Bronchial epithelial cell (primary cell): Measurements from ENCODE around the gene CHST8. TPM values are rescaled to one million over a fixed set of nuclear protein-coding genes. Genes with fewer than 3 reads are reported as not detected.

Experiments
- DNase-seq: peaks from one replicate; pipeline ENCODE4 v3.0.0-alpha.2; 2010; ENCODE audit warnings: low read depth
- FAIRE-seq: peaks from 2 replicates; lab custom pipeline; 2011; peaks lifted over from hg19 to GRCh38; lab: Jason Lieb, UNC
- H3K27me3 ChIP-seq: 2 replicates; pipeline ENCODE4 v1.5.1; 2011; ENCODE audit warnings: low read length; ENCODE audit not compliant: control insufficient read depth, insufficient read depth
- H3K36me3 ChIP-seq: 2 replicates; pipeline ENCODE4 v1.5.1; 2011; ENCODE audit warnings: low read length; ENCODE audit not compliant: control insufficient read depth, insufficient read depth
- H3K4me3 ChIP-seq: 2 replicates; pipeline ENCODE4 v1.5.1; 2011; ENCODE audit warnings: mild to moderate bottlenecking, low read depth, low read length, control low read depth
- CTCF ChIP-seq: IDR thresholded peaks from 2 replicates; pipeline ENCODE4 v1.5.1; 2011; ENCODE audit warnings: mild to moderate bottlenecking, moderate library complexity, low read length, control low read depth, inconsistent platforms; ENCODE audit not compliant: insufficient read depth, severe bottlenecking
- total RNA-seq: library from RNA; depleted of rRNA; stranded (reverse); fragments of >200 nt; gene quantifications from 2 replicates; pipeline ENCODE4 v1.2.1, GENCODE V29; 2014

CHST8 gene
- total RNA-seq, 1 donor from 2014 or later = under 0.01 TPM

- H3K36me3 ChIP-seq = no peaks in the 10 kb centered on the region
- FAIRE-seq (no peak), DNase-seq (no peak)
- no peak for TF ChIP-seq CTCF
- H3K27me3 ChIP-seq = no peaks in the 10 kb centered on the region
- H3K4me3 ChIP-seq = no peak overlapping the region
Measured at GRCh38 chr19:33689138-33689746, 67.5 kb downstream of the CHST8 start.

DNA sequence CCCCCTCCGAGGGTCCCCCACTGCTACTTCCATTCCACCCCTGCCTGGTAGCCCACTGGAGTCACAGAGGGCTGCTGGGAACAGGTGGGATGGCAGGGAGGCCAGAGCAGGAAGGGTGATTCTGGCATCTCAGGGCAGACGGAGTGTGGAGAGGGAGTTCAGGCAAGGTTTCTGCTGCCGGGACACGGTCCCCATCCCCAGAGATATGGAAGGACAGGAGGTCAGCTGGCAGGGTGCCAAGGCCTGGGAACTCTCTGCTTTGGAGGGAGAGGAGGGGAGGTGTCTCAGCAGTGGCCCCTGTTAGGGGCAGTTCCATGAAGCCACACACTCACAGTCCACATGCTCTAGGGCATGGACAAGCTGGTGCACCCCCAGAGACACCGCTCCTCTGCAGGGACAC is 68.1 kb downstream of the CHST8 start:
- TF ChIP-seq CTCF = no peak
- no peaks in the 10 kb centered on the region for H3K36me3 ChIP-seq
- FAIRE-seq (no peak), DNase-seq (no peak)
- H3K27me3 ChIP-seq = no peaks in the 10 kb centered on the region
- H3K4me3 ChIP-seq = no peak overlapping the region

DNA sequence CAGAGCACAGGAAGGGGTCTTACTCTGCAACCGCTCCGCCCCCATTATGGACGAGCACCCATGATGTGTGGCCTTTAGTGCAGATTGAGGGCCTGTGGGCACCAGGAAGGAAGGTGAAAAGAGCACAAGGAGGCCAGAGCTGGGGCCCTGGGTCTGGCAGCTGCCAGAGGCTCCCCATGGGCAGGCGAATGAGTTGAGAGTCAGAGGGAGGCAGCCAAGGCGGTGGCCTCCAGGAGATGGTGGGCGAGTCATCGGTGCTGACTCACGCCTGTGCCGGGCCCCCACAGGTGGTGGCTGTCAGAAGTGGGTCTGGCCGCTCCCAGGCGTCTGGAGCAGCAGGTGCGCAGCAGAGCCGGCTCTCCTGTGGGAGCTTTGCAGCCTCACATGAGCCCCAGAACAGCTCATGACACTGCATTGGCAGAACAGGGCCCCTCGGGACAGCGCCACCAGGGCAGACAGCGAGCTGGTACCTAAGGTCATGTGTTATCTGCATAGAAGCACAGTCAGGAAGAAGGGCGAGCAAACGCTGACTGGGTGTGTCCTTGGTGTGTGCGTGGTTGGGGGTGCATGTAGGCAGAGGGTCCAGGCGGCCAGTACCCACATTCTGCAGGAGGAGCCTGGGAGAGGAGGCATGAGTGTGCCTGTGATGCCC is 68.8 kb downstream of the CHST8 start:
- TF ChIP-seq CTCF = no peak
- FAIRE-seq = no peak
- DNase-seq = no peak
- Histone ChIP-seq H3K36me3 (no peaks in the 10 kb centered on the region), H3K4me3 (no peak overlapping the region), H3K27me3 (no peaks in the 10 kb centered on the region)

- no peaks in the 10 kb centered on the region for H3K36me3 ChIP-seq
- no peak overlapping the region for H3K4me3 ChIP-seq
- DNase-seq (no peak), FAIRE-seq (no peak)
- TF ChIP-seq CTCF = no peak
- H3K27me3 ChIP-seq = no peaks in the 10 kb centered on the region
Measured at GRCh38 chr19:33691030-33691427, 69.3 kb downstream of the CHST8 start.

GRCh38 chr19:33691736-33692135 is 70.0 kb downstream of the CHST8 start:
- H3K4me3 ChIP-seq = no peak overlapping the region
- no peaks in the 10 kb centered on the region for H3K36me3 ChIP-seq
- no peak for FAIRE-seq
- DNase-seq = no peak
- no peak for TF ChIP-seq CTCF
- H3K27me3 ChIP-seq = no peaks in the 10 kb centered on the region
